Fibroblast of lung (primary cell): ENCODE data around the gene APBB2. TPM values are rescaled to one million over a fixed set of nuclear protein-coding genes. Genes with fewer than 3 reads are reported as not detected.

Source experiments
- DNase-seq, 2 donors: peaks; one replicate each; pipeline versions ENCODE4 v3.0.0 to v3.0.0-alpha.2; 2010; ENCODE audit warnings: low read depth in 2 of 2
- H2AFZ ChIP-seq: 2 replicates; pipeline ENCODE4 v1.5.1; 2012; ENCODE audit warnings: low read length, control low read depth, inconsistent platforms
- H3K27ac ChIP-seq: 2 replicates; pipeline ENCODE4 v1.5.1; 2011; ENCODE audit warnings: low read length, control low read depth; ENCODE audit not compliant: insufficient read depth
- H3K27me3 ChIP-seq: 2 replicates; pipeline ENCODE4 v1.5.1; 2011; ENCODE audit warnings: mild to moderate bottlenecking, low read length; ENCODE audit not compliant: control insufficient read depth, insufficient read depth
- H3K36me3 ChIP-seq: 2 replicates; pipeline ENCODE4 v1.5.1; 2011; ENCODE audit warnings: low read length; ENCODE audit not compliant: control insufficient read depth, insufficient read depth
- H3K4me1 ChIP-seq: 2 replicates; pipeline ENCODE4 v1.5.1; 2011; ENCODE audit warnings: low read length; ENCODE audit not compliant: control insufficient read depth, insufficient read depth; ENCODE audit errors: extremely low read depth
- H3K4me2 ChIP-seq: 2 replicates; pipeline ENCODE4 v1.5.1; 2011; ENCODE audit warnings: low read length, control low read depth; ENCODE audit not compliant: insufficient read depth; ENCODE audit errors: extremely low read depth
- H3K4me3 ChIP-seq, 4 experiments: fragments of 200-600 bp in 1 of 4; sonication (generic) in 1 of 4; replicated peaks in 1 of 4; 2 replicates each; pipeline ENCODE4 v1.5.1; 2011 to 2016; ENCODE audit warnings: low read length in 4 of 4, low read depth in 3 of 4, mild to moderate bottlenecking in 3 of 4, control low read depth in 2 of 4, inconsistent platforms in 1 of 4, mixed read lengths in 1 of 4; ENCODE audit not compliant: insufficient read depth in 1 of 4; ENCODE audit errors: control extremely low read depth in 1 of 4
- H3K79me2 ChIP-seq: 2 replicates; pipeline ENCODE4 v1.5.1; 2012; ENCODE audit warnings: mild to moderate bottlenecking, low read length, inconsistent platforms; ENCODE audit not compliant: control insufficient read depth, insufficient read depth
- H3K9ac ChIP-seq: 2 replicates; pipeline ENCODE4 v1.5.1; 2011; ENCODE audit warnings: mild to moderate bottlenecking, low read length, control low read depth; ENCODE audit not compliant: insufficient read depth
- H3K9me3 ChIP-seq: 2 replicates; pipeline ENCODE4 v1.5.1; 2012; ENCODE audit warnings: low read depth, low read length; ENCODE audit not compliant: control insufficient read depth, insufficient read depth
- H4K20me1 ChIP-seq: 2 replicates; pipeline ENCODE4 v1.5.1; 2011; ENCODE audit warnings: low read length; ENCODE audit not compliant: control insufficient read depth, insufficient read depth; ENCODE audit errors: extremely low read depth
- EZH2 ChIP-seq: IDR thresholded peaks from 2 replicates; pipeline ENCODE4 v1.5.1; 2012; ENCODE audit warnings: low read length, control low read depth, mild to moderate bottlenecking; ENCODE audit errors: missing control alignments
- polyA plus RNA-seq, 2 donors: library from polyadenylated mRNA; depleted of rRNA in 1 of 2; stranded (reverse) in 1 of 2; unstranded in 1 of 2; fragments of >200 nt; gene quantifications; 2 replicates each; pipeline ENCODE4 v1.2.1, GENCODE V29; 2011 to 2012; ENCODE audit warnings: missing spikeins in 1 of 2
- total RNA-seq: library from RNA; depleted of rRNA; stranded (reverse); fragments of >200 nt; gene quantifications from 2 replicates; pipeline ENCODE4 v1.2.1, GENCODE V29; 2014
- TF ChIP-seq, protein P1 (sequence below), 2 donors: IDR thresholded peaks in 1 of 2; conservative IDR thresholded peaks in 1 of 2; 1 replicate in 1 of 2; 2 replicates in 1 of 2; pipeline ENCODE4 v1.5.1; 2011 to 2012; ENCODE audit warnings: low read length in 2 of 2, control low read depth in 1 of 2, inconsistent platforms in 1 of 2, low read depth in 1 of 2, mild to moderate bottlenecking in 1 of 2

APBB2 gene
- total and polyA plus RNA-seq, 2 donors (not counting 1 experiment from before 2014, with no cell fraction given), result 25.1 to 29.8 TPM

- DNase-seq, result no peak
- H3K9me3 ChIP-seq, result no peaks in the 10 kb centered on the region
- H3K4me1 ChIP-seq, result no peaks in the 10 kb centered on the region
- H3K9ac ChIP-seq, result no peak overlapping the region
- H3K4me3 ChIP-seq, result no peak overlapping the region
- no peak overlapping the region for H3K4me2 ChIP-seq
- TF ChIP-seq, protein P1, sequence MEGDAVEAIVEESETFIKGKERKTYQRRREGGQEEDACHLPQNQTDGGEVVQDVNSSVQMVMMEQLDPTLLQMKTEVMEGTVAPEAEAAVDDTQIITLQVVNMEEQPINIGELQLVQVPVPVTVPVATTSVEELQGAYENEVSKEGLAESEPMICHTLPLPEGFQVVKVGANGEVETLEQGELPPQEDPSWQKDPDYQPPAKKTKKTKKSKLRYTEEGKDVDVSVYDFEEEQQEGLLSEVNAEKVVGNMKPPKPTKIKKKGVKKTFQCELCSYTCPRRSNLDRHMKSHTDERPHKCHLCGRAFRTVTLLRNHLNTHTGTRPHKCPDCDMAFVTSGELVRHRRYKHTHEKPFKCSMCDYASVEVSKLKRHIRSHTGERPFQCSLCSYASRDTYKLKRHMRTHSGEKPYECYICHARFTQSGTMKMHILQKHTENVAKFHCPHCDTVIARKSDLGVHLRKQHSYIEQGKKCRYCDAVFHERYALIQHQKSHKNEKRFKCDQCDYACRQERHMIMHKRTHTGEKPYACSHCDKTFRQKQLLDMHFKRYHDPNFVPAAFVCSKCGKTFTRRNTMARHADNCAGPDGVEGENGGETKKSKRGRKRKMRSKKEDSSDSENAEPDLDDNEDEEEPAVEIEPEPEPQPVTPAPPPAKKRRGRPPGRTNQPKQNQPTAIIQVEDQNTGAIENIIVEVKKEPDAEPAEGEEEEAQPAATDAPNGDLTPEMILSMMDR (conservative IDR thresholded peaks at IDR 0.05 in 1 of 2, IDR thresholded peaks at IDR 0.05 in 1 of 2; ENCODE audit: low read depth in 1 of 2, low read length in 2 of 2), result no peak
- no peak for TF ChIP-seq EZH2
- H3K27ac ChIP-seq, result no peak overlapping the region
- H3K36me3 ChIP-seq, result no peaks in the 10 kb centered on the region
- no peaks in the 10 kb centered on the region for H4K20me1 ChIP-seq
- H2AFZ ChIP-seq, result no peak overlapping the region
- H3K27me3 ChIP-seq, result no peaks in the 10 kb centered on the region
- H3K79me2 ChIP-seq, result no peaks in the 10 kb centered on the region
These were observed 18.5 kb upstream of the APBB2 start for GRCh38 chr4:41232856-41233255.

- Histone ChIP-seq H2AFZ (no peak overlapping the region), H3K36me3 (no peaks in the 10 kb centered on the region), H3K4me3 (no peak overlapping the region), H3K27ac (no peak overlapping the region), H3K9me3 (no peaks in the 10 kb centered on the region), H3K9ac (no peak overlapping the region), H3K4me2 (no peak overlapping the region), H3K4me1 (no peaks in the 10 kb centered on the region), H4K20me1 (no peaks in the 10 kb centered on the region), H3K79me2 (no peaks in the 10 kb centered on the region), H3K27me3 (no peaks in the 10 kb centered on the region)
- no peak for DNase-seq
- TF ChIP-seq, protein P1 (conservative IDR thresholded peaks at IDR 0.05 in 1 of 2, IDR thresholded peaks at IDR 0.05 in 1 of 2; ENCODE audit: low read depth in 1 of 2, low read length in 2 of 2), result no peak
- no peak for TF ChIP-seq EZH2
These were observed 18.1 kb upstream of the APBB2 start for GRCh38 chr4:41232406-41232805.

GRCh38 chr4:41227902-41228301, 13.6 kb upstream of the APBB2 start:
- Histone ChIP-seq H3K4me2 (no peak overlapping the region), H2AFZ (no peak overlapping the region), H3K36me3 (no peaks in the 10 kb centered on the region), H3K27me3 (no peaks in the 10 kb centered on the region), H3K9ac (no peak overlapping the region), H4K20me1 (no peaks in the 10 kb centered on the region), H3K27ac (no peak overlapping the region), H3K9me3 (no peaks in the 10 kb centered on the region), H3K4me1 (no peaks in the 10 kb centered on the region), H3K79me2 (no peaks in the 10 kb centered on the region), H3K4me3 (no peak overlapping the region)
- no peak for DNase-seq
- TF ChIP-seq EZH2, result no peak
- TF ChIP-seq, protein P1 (conservative IDR thresholded peaks at IDR 0.05 in 1 of 2, IDR thresholded peaks at IDR 0.05 in 1 of 2; ENCODE audit: low read depth in 1 of 2, low read length in 2 of 2), result no peak
